Neural progenitor cell (in vitro differentiated cells): Measurements from ENCODE around the gene HAPSTR1. TPM values are rescaled to one million over a fixed set of nuclear protein-coding genes. Genes with fewer than 3 reads are reported as not detected.

Experiments used
- DNase-seq: peaks from one replicate; pipeline ENCODE4 v3.0.0-alpha.2; 2016; ENCODE audit warnings: low spot score
- H2AFZ ChIP-seq: fragments of 200-600 bp; sonication (generic); replicated peaks from 2 replicates; pipeline ENCODE4 v1.6.1; 2016; ENCODE audit warnings: antibody characterized with exemption
- H3F3A ChIP-seq: fragments of 200-600 bp; sonication (generic); 2 replicates; pipeline ENCODE4 v1.6.1; 2016; ENCODE audit warnings: antibody characterized with exemption, low read depth
- H3K27ac ChIP-seq: fragments of 200-600 bp; sonication (generic); 2 replicates; pipeline ENCODE4 v1.5.1; 2016; ENCODE audit warnings: mild to moderate bottlenecking
- H3K27me3 ChIP-seq: fragments of 200-600 bp; sonication (generic); 2 replicates; pipeline ENCODE4 v1.6.1; 2016; ENCODE audit warnings: mild to moderate bottlenecking, moderate library complexity
- H3K36me3 ChIP-seq: fragments of 200-600 bp; sonication (generic); 2 replicates; pipeline ENCODE4 v1.5.1; 2016
- H3K4me1 ChIP-seq: fragments of 200-600 bp; sonication (generic); 2 replicates; pipeline ENCODE4 v1.6.1; 2016; ENCODE audit warnings: mixed run types
- H3K4me2 ChIP-seq: fragments of 200-600 bp; sonication (generic); 2 replicates; pipeline ENCODE4 v1.6.1; 2016
- H3K4me3 ChIP-seq: fragments of 200-600 bp; sonication (generic); 2 replicates; pipeline ENCODE4 v1.5.1; 2016
- H3K79me2 ChIP-seq: fragments of 200-600 bp; sonication (generic); 2 replicates; pipeline ENCODE4 v1.6.1; 2016; ENCODE audit warnings: low read depth
- H3K9ac ChIP-seq: fragments of 200-600 bp; sonication (generic); 2 replicates; pipeline ENCODE4 v1.6.1; 2016
- H3K9me3 ChIP-seq: fragments of 200-600 bp; sonication (generic); 2 replicates; pipeline ENCODE4 v1.5.1; 2016; ENCODE audit warnings: low read depth
- H4K20me1 ChIP-seq: fragments of 200-600 bp; sonication (generic); 2 replicates; pipeline ENCODE4 v1.6.1; 2016; ENCODE audit warnings: low read depth
- H3K27ac Mint-ChIP-seq: 3 replicates; pipeline ENCODE4 v1.8.0; 2021; ENCODE audit warnings: mixed read lengths
- H3K27me3 Mint-ChIP-seq: 2 replicates; pipeline ENCODE4 v1.8.0; 2022; ENCODE audit warnings: low read depth, mild to moderate bottlenecking, inconsistent platforms, moderate library complexity, mixed read lengths; ENCODE audit not compliant: insufficient read depth
- H3K36me3 Mint-ChIP-seq: 3 replicates; pipeline ENCODE4 v1.8.0; 2021; ENCODE audit warnings: mixed read lengths
- H3K4me1 Mint-ChIP-seq: 3 replicates; pipeline ENCODE4 v1.8.0; 2021; ENCODE audit warnings: mixed read lengths
- H3K4me3 Mint-ChIP-seq: 3 replicates; pipeline ENCODE4 v1.8.0; 2021; ENCODE audit warnings: mild to moderate bottlenecking, moderate library complexity, mixed read lengths
- H3K9me3 Mint-ChIP-seq: 3 replicates; pipeline ENCODE4 v1.8.0; 2020; ENCODE audit warnings: mixed read lengths
- EZH2 ChIP-seq: fragments of 200-600 bp; sonication (generic); IDR thresholded peaks from 2 replicates; pipeline ENCODE4 v1.6.1; 2017; ENCODE audit warnings: antibody characterized with exemption, mild to moderate bottlenecking, moderate library complexity
- EZH2phosphoT487 ChIP-seq: fragments of 200-600 bp; sonication (generic); IDR thresholded peaks from 2 replicates; pipeline ENCODE4 v1.6.1; 2017; ENCODE audit warnings: antibody characterized with exemption
- total RNA-seq: library from RNA; depleted of rRNA; stranded (reverse); fragments of >200 nt; gene quantifications from 2 replicates; pipeline ENCODE4 v1.2.3, GENCODE V29; 2015; ENCODE audit warnings: low replicate concordance
- TF ChIP-seq, protein P1 (sequence below): fragments of 200-600 bp; sonication (generic); IDR thresholded peaks from 2 replicates; pipeline ENCODE4 v1.5.1; 2017; ENCODE audit warnings: antibody characterized with exemption, mild to moderate bottlenecking

The HAPSTR1 gene
- total RNA-seq, 1 donor from 2014 or later: 77.3 TPM

DNA sequence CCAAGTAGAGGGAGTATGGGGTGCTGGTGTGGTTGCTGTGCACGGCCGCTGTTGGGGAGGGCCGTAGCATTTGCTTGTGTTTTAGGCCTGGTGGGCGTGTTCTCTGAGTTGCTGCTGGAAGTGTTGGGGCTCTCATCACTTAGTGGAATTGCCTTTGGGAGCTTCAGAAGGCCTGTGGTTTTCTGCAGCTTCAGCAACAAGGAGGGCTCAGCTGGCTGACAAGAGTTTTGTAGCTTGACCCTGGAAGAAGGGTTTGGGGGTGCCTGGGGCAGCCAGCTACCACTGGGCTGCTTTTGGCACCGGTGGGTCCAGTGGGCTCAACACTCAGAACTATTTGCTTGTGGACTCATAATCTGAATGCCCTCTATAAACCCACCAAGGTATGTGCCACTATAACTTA lies 30.9 kb downstream of the HAPSTR1 start:
- H3K79me2 ChIP-seq: peaks cover 62% of the 10 kb centered on the region
- H3K27me3 Mint-ChIP-seq: peaks cover 2% of the 10 kb centered on the region
- no peak overlapping the region for H3K4me3 ChIP-seq
- H3K4me3 Mint-ChIP-seq: no peak overlapping the region
- no peak overlapping the region for H2AFZ ChIP-seq
- H3K9me3 ChIP-seq: no peaks in the 10 kb centered on the region
- peaks cover 25% of the 10 kb centered on the region for H3K36me3 Mint-ChIP-seq
- H3K27ac ChIP-seq: no peak overlapping the region
- peaks cover 6% of the 10 kb centered on the region for H3F3A ChIP-seq
- TF ChIP-seq EZH2 (no peak), EZH2phosphoT487 (no peak)
- TF ChIP-seq, protein P1, sequence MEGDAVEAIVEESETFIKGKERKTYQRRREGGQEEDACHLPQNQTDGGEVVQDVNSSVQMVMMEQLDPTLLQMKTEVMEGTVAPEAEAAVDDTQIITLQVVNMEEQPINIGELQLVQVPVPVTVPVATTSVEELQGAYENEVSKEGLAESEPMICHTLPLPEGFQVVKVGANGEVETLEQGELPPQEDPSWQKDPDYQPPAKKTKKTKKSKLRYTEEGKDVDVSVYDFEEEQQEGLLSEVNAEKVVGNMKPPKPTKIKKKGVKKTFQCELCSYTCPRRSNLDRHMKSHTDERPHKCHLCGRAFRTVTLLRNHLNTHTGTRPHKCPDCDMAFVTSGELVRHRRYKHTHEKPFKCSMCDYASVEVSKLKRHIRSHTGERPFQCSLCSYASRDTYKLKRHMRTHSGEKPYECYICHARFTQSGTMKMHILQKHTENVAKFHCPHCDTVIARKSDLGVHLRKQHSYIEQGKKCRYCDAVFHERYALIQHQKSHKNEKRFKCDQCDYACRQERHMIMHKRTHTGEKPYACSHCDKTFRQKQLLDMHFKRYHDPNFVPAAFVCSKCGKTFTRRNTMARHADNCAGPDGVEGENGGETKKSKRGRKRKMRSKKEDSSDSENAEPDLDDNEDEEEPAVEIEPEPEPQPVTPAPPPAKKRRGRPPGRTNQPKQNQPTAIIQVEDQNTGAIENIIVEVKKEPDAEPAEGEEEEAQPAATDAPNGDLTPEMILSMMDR: no peak
- no peak overlapping the region for H3K4me2 ChIP-seq
- H3K4me1 ChIP-seq: no peaks in the 10 kb centered on the region
- DNase-seq: no peak
- H3K27ac Mint-ChIP-seq: no peak overlapping the region
- H3K4me1 Mint-ChIP-seq: peaks cover 6% of the 10 kb centered on the region
- no peaks in the 10 kb centered on the region for H3K9me3 Mint-ChIP-seq
- H3K9ac ChIP-seq: no peak overlapping the region
- peaks cover 6% of the 10 kb centered on the region for H3K36me3 ChIP-seq
- no peaks in the 10 kb centered on the region for H3K27me3 ChIP-seq
- peaks cover 69% of the 10 kb centered on the region for H4K20me1 ChIP-seq

DNA sequence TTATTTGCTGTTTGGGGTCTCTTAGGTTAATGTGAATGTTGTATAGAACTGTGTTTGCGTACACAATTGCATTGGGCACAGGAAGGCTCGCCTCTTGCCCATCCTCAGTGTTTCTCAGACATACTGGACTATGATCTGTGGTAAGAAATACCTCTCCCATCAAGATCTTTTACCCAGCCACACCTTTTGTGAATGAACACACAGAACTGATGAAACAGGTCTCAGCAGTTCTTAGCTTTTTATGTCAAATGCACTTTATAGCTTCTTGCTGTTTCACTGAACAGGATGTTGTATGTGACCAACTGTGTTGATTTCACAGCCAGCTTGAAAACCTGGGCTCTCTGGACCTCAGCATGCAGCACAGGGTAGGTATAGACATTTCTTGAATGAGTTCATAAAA lies 31.5 kb downstream of the HAPSTR1 start:
- Mint-ChIP-seq H3K27ac (no peak overlapping the region), H3K4me1 (peaks cover 11% of the 10 kb centered on the region), H3K36me3 (peaks cover 20% of the 10 kb centered on the region), H3K27me3 (peaks cover 2% of the 10 kb centered on the region), H3K9me3 (no peaks in the 10 kb centered on the region), H3K4me3 (no peak overlapping the region)
- no peaks in the 10 kb centered on the region for H3K27me3 ChIP-seq
- peaks cover under 1% of the 10 kb centered on the region for H3F3A ChIP-seq
- no peak overlapping the region for H3K27ac ChIP-seq
- H3K79me2 ChIP-seq: peaks cover 56% of the 10 kb centered on the region
- DNase-seq: no peak
- no peak overlapping the region for H3K4me2 ChIP-seq
- no peaks in the 10 kb centered on the region for H3K9me3 ChIP-seq
- H3K36me3 ChIP-seq: peaks cover 4% of the 10 kb centered on the region
- H3K4me1 ChIP-seq: no peaks in the 10 kb centered on the region
- H3K9ac ChIP-seq: no peak overlapping the region
- H2AFZ ChIP-seq: no peak overlapping the region
- peaks cover 62% of the 10 kb centered on the region for H4K20me1 ChIP-seq
- H3K4me3 ChIP-seq: no peak overlapping the region
- TF ChIP-seq, protein P1: no peak

DNA sequence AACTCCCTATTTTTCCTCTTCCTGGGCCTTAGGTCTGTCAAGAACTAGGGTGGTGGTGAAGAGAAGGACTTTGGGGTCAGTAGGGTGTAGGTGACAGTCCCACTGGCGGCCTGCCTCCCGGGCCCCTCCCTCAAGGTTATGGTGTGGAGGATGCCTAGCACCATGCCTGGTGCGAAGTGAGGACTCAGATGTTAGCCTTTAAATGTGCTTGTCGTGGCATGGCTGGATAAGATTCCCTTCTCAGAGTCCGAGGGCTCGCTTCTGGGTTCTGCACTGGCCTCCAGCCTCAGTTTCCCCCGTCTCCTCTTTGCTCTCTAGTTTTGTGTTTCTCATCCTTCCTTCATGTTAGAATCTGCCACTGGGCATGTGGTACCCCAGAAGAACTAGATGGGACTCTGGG lies 32.0 kb downstream of the HAPSTR1 start:
- Histone ChIP-seq H2AFZ (no peak overlapping the region), H3K4me2 (no peak overlapping the region), H3K4me3 (no peak overlapping the region), H3K9ac (no peak overlapping the region), H3K36me3 (peaks cover 4% of the 10 kb centered on the region), H3K79me2 (peaks cover 52% of the 10 kb centered on the region), H3K27ac (no peak overlapping the region), H4K20me1 (peaks cover 58% of the 10 kb centered on the region), H3K27me3 (no peaks in the 10 kb centered on the region), H3K9me3 (no peaks in the 10 kb centered on the region), H3K4me1 (no peaks in the 10 kb centered on the region), H3F3A (no peaks in the 10 kb centered on the region)
- Mint-ChIP-seq H3K9me3 (no peaks in the 10 kb centered on the region), H3K4me1 (peaks cover 13% of the 10 kb centered on the region), H3K36me3 (peaks cover 18% of the 10 kb centered on the region), H3K27me3 (peaks cover 2% of the 10 kb centered on the region), H3K4me3 (no peak overlapping the region), H3K27ac (no peak overlapping the region)
- no peak for DNase-seq
- TF ChIP-seq EZH2 (no peak), EZH2phosphoT487 (no peak)
- TF ChIP-seq, protein P1: no peak

- no peaks in the 10 kb centered on the region for H3K4me1 ChIP-seq
- H3F3A ChIP-seq: no peaks in the 10 kb centered on the region
- no peak overlapping the region for H3K4me3 ChIP-seq
- peaks cover 47% of the 10 kb centered on the region for H3K79me2 ChIP-seq
- no peak overlapping the region for H3K4me2 ChIP-seq
- H3K27ac Mint-ChIP-seq: no peak overlapping the region
- H3K36me3 ChIP-seq: peaks cover 4% of the 10 kb centered on the region
- peaks cover 2% of the 10 kb centered on the region for H3K27me3 Mint-ChIP-seq
- TF ChIP-seq, protein P1: no peak
- TF ChIP-seq EZH2 (no peak), EZH2phosphoT487 (no peak)
- H3K9me3 ChIP-seq: no peaks in the 10 kb centered on the region
- H3K9ac ChIP-seq: no peak overlapping the region
- H3K36me3 Mint-ChIP-seq: peaks cover 18% of the 10 kb centered on the region
- H3K4me3 Mint-ChIP-seq: no peak overlapping the region
- peaks cover 53% of the 10 kb centered on the region for H4K20me1 ChIP-seq
- peaks cover 18% of the 10 kb centered on the region for H3K4me1 Mint-ChIP-seq
- no peak for DNase-seq
- H3K9me3 Mint-ChIP-seq: no peaks in the 10 kb centered on the region
- no peak overlapping the region for H2AFZ ChIP-seq
- no peaks in the 10 kb centered on the region for H3K27me3 ChIP-seq
- H3K27ac ChIP-seq: no peak overlapping the region
Measured at GRCh38 chr16:9123871-9124270, 32.4 kb downstream of the HAPSTR1 start.
